Activated CD4-positive, alpha-beta memory T cell treated with anti-CD3 and anti-CD28 coated beads for 36 hours (primary cell): ENCODE results near the gene TENT4A. TPM values are rescaled to one million over a fixed set of nuclear protein-coding genes. Genes with fewer than 3 reads are reported as not detected.

ENCODE experiments used
- CTCF ChIA-PET: fragments of 350-600 bp; sonication (Branson Sonifier 250); formaldehyde crosslinking; loops from one replicate; lab custom pipeline; 2021; ENCODE audit warnings: antibody characterized with exemption, inconsistent platforms; lab: Charles Lee
- POLR2A ChIA-PET: fragments of 350-600 bp; sonication (Branson Sonifier 250); formaldehyde crosslinking; loops from one replicate; lab custom pipeline; 2021; ENCODE audit warnings: antibody characterized with exemption; lab: Charles Lee
- DNase-seq: peaks from one replicate; pipeline ENCODE4 v3.0.0-alpha.2; 2020
- H3K27ac Mint-ChIP-seq: one replicate; pipeline ENCODE4 v1.8.0; 2021; ENCODE audit warnings: mixed read lengths
- H3K27me3 Mint-ChIP-seq: one replicate; pipeline ENCODE4 v1.8.0; 2021; ENCODE audit warnings: mixed read lengths
- H3K36me3 Mint-ChIP-seq: one replicate; pipeline ENCODE4 v1.8.0; 2021; ENCODE audit warnings: mixed read lengths
- H3K4me1 Mint-ChIP-seq: one replicate; pipeline ENCODE4 v1.8.0; 2021; ENCODE audit warnings: low read depth, mixed read lengths
- H3K4me3 Mint-ChIP-seq: one replicate; pipeline ENCODE4 v1.8.0; 2021; ENCODE audit warnings: mild to moderate bottlenecking, mixed read lengths
- H3K9me3 Mint-ChIP-seq: one replicate; pipeline ENCODE4 v1.8.0; 2021; ENCODE audit warnings: mixed read lengths
- intact Hi-C: fragments of 100-400 bp; cut with micrococcal nuclease; formaldehyde crosslinking; loops from one replicate; pipeline ENCODE4 v1.15.1; 2023
- total RNA-seq, 2 experiments: library from RNA; stranded (reverse); gene quantifications; one replicate each; pipeline ENCODE4 v1.2.3, GENCODE V29; 2021

TENT4A gene
- total RNA-seq, 2 experiments from 2014 or later: 26.6 to 29.2 TPM

GRCh38 chr5:6728795-6729183, 15.6 kb downstream of the TENT4A start:
- Mint-ChIP-seq H3K9me3 (no peaks in the 10 kb centered on the region), H3K4me1 (peaks cover 91% of the 10 kb centered on the region), H3K27me3 (no peaks in the 10 kb centered on the region), H3K27ac (peak overlapping the region; percentile 71), H3K36me3 (peaks cover 24% of the 10 kb centered on the region), H3K4me3 (no peak overlapping the region)
- POLR2A ChIA-PET: interaction anchor here (1.1 to 2.0 kb wide), 3 partner anchors 17 to 1141 kb away, joined by 3 to 8 read pairs (median 5); partner anchors contain the start of genes NSUN2, SRD5A1 and TENT4A
- CTCF ChIA-PET: interaction anchor here (1.4 to 2.3 kb wide), 2 partner anchors 12 to 16 kb away, joined by 3 to 11 read pairs; no protein-coding TSS in a partner anchor
- intact Hi-C loops: loop anchor here (2.0 kb wide), 1 partner anchor 14 kb away; no protein-coding TSS in a partner anchor
- no peak for DNase-seq

GRCh38 chr5:6729386-6730310, 16.4 kb downstream of the TENT4A start:
- Mint-ChIP-seq H3K27ac (peak overlapping the region; percentile 71), H3K27me3 (no peaks in the 10 kb centered on the region), H3K4me1 (peaks cover 86% of the 10 kb centered on the region), H3K36me3 (peaks cover 19% of the 10 kb centered on the region), H3K4me3 (peak overlapping the region; percentile 16), H3K9me3 (no peaks in the 10 kb centered on the region)
- intact Hi-C loops: loop anchor here (2.0 to 10.0 kb wide), 2 partner anchors 15 to 235 kb away; no protein-coding TSS in a partner anchor
- POLR2A ChIA-PET: interaction anchor here (1.1 to 2.0 kb wide), 3 partner anchors 17 to 1140 kb away, joined by 3 to 8 read pairs (median 5); partner anchors contain the start of genes NSUN2, SRD5A1 and TENT4A
- CTCF ChIA-PET: interaction anchor here (1.6 to 2.3 kb wide), 2 partner anchors 15 to 96 kb away, joined by 4 to 11 read pairs; partner anchors contain the start of genes NSUN2 and SRD5A1
- peak; percentile 74 for DNase-seq

- POLR2A ChIA-PET: interaction anchor here (2.0 kb wide), 1 partner anchor 18 kb away, joined by 8 read pairs; the partner anchor contains the start of gene TENT4A
- CTCF ChIA-PET: interaction anchor here (1.6 kb wide), 1 partner anchor 97 kb away, joined by 4 read pairs; the partner anchor contains the start of genes NSUN2 and SRD5A1
- peak; percentile 36 for DNase-seq
- peaks cover 18% of the 10 kb centered on the region for H3K36me3 Mint-ChIP-seq
- no peaks in the 10 kb centered on the region for H3K9me3 Mint-ChIP-seq
- no peak overlapping the region for H3K4me3 Mint-ChIP-seq
- intact Hi-C loops: loop anchor here (10.0 kb wide), 1 partner anchor 236 kb away; no protein-coding TSS in a partner anchor
- H3K27ac Mint-ChIP-seq: no peak overlapping the region
- H3K4me1 Mint-ChIP-seq: peaks cover 88% of the 10 kb centered on the region
- no peaks in the 10 kb centered on the region for H3K27me3 Mint-ChIP-seq
Observed at GRCh38 chr5:6730407-6730806, 17.2 kb downstream of the TENT4A start.

- Mint-ChIP-seq H3K27me3 (no peaks in the 10 kb centered on the region), H3K36me3 (peaks cover 15% of the 10 kb centered on the region), H3K9me3 (no peaks in the 10 kb centered on the region), H3K4me3 (no peak overlapping the region), H3K4me1 (peaks cover 88% of the 10 kb centered on the region), H3K27ac (no peak overlapping the region)
- intact Hi-C loops: loop anchor here (10.0 kb wide), 1 partner anchor 236 kb away; no protein-coding TSS in a partner anchor
- ChIA-PET CTCF (interaction anchor here (1.6 kb wide), 1 partner anchor 97 kb away, joined by 4 read pairs; the partner anchor contains the start of genes NSUN2 and SRD5A1), POLR2A (no interaction called here)
- no peak for DNase-seq
Observed at GRCh38 chr5:6730807-6731206, 17.6 kb downstream of the TENT4A start.

DNA sequence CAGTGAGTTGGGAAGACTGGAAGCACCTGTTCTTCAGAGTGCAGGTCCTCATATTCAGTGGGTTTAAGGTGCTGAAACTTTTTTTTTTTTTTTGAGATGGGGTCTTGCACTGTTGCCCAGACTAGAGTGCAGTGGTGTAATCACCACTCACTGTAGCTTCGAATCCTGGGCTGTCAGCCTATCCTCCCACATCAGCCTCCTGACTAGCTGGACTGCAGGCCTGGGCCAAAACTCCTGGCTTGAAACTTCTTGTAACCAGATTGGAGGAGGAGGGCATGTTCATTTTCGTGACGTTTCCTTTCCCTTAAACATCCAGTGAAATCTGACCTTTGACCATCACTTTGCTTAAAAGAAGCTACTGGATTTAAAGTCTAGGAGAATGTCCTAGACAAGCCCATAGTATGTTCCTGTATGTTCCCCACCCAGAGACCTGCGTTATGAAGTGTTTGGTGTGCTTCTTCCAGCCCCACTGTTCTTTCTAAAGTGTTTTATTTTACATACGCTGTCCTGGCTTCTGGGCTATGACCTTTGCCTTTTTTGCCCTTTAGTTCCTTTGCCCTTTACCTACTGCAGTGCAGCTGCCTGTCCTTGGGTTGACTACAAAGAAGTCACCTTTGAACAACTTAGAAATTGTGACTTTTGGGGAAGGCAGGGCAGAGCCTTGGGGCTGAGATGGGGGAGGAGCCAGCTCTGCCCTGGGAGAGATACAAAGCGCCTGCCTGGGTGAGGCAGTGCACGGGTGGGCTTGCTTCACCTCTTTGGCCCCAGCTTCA, 18.4 kb downstream of the TENT4A start:
- ChIA-PET CTCF (interaction anchor here (1.1 kb wide), 1 partner anchor 14 kb away, joined by 6 read pairs; no protein-coding TSS in a partner anchor), POLR2A (no interaction called here)
- Mint-ChIP-seq H3K9me3 (no peaks in the 10 kb centered on the region), H3K27me3 (no peaks in the 10 kb centered on the region), H3K27ac (no peak overlapping the region), H3K36me3 (peaks cover 12% of the 10 kb centered on the region), H3K4me3 (no peak overlapping the region), H3K4me1 (peaks cover 89% of the 10 kb centered on the region)
- intact Hi-C loops: loop anchor here (10.0 kb wide), 1 partner anchor 237 kb away; no protein-coding TSS in a partner anchor
- no peak for DNase-seq

DNA sequence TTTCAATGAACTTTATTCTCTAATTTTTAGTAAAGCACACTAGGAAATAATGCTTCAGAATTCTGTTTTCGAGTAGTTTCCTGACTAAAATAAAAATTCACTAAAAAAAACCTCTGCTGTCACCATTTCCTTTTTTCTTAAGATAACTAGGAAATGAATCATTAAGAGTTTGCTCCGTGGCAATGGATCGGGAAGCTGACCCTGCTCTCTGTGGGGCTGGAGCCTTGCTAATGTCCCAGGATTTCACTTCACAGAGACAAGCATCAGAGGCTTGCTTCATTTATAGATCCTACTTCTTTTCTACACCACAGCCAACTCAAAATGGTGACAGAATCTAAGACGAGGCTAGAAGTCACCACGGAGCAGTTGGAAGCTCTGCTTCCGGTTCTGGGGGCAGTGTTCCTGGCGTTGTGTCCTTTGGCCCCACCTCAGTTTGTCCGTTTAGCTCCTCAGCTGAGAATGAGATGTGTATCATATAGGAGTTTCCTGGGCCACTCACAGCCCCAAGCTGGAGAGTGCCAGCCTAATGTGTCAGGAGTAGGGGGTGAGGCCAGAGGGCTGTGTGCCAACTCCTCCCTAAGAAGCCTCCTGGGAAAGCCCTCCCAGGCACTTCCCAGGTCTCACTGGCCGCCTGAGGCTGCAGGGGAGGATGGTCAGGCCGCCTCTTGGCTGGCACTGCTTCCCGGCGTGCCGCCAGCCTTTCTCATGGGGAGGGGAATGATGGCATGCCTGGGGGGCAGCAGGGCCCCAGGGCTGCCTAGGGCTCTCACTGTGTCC, 19.6 kb downstream of the TENT4A start:
- intact Hi-C loops: loop anchor here (10.0 kb wide), 1 partner anchor 238 kb away; no protein-coding TSS in a partner anchor
- CTCF ChIA-PET: interaction anchor here (0.7 to 1.1 kb wide), 2 partner anchors 13 to 33 kb away, joined by 3 to 6 read pairs; no protein-coding TSS in a partner anchor
- Mint-ChIP-seq H3K4me1 (peaks cover 88% of the 10 kb centered on the region), H3K4me3 (no peak overlapping the region), H3K36me3 (peaks cover 20% of the 10 kb centered on the region), H3K27ac (peak overlapping the region; percentile 47), H3K27me3 (no peaks in the 10 kb centered on the region), H3K9me3 (no peaks in the 10 kb centered on the region)
- POLR2A ChIA-PET: no interaction called here
- DNase-seq: no peak

- H3K36me3 Mint-ChIP-seq: peaks cover 23% of the 10 kb centered on the region
- peaks cover 86% of the 10 kb centered on the region for H3K4me1 Mint-ChIP-seq
- no peaks in the 10 kb centered on the region for H3K27me3 Mint-ChIP-seq
- DNase-seq: no peak
- CTCF ChIA-PET: interaction anchor here (0.7 kb wide), 1 partner anchor 32 kb away, joined by 3 read pairs; no protein-coding TSS in a partner anchor
- H3K4me3 Mint-ChIP-seq: no peak overlapping the region
- H3K27ac Mint-ChIP-seq: peak overlapping the region; percentile 47
- POLR2A ChIA-PET: no interaction called here
- intact Hi-C loops: loop anchor here (10.0 kb wide), 1 partner anchor 239 kb away; no protein-coding TSS in a partner anchor
- no peaks in the 10 kb centered on the region for H3K9me3 Mint-ChIP-seq
Observed at GRCh38 chr5:6733411-6734242, 20.4 kb downstream of the TENT4A start.

GRCh38 chr5:6734243-6734700, 21.0 kb downstream of the TENT4A start:
- intact Hi-C loops: loop anchor here (10.0 kb wide), 1 partner anchor 239 kb away; no protein-coding TSS in a partner anchor
- no peak for DNase-seq
- peaks cover 82% of the 10 kb centered on the region for H3K4me1 Mint-ChIP-seq
- no peaks in the 10 kb centered on the region for H3K9me3 Mint-ChIP-seq
- H3K4me3 Mint-ChIP-seq: no peak overlapping the region
- CTCF ChIA-PET: no interaction called here
- H3K36me3 Mint-ChIP-seq: peaks cover 26% of the 10 kb centered on the region
- H3K27ac Mint-ChIP-seq: peak overlapping the region; percentile 64
- no peaks in the 10 kb centered on the region for H3K27me3 Mint-ChIP-seq
- POLR2A ChIA-PET: no interaction called here

DNA sequence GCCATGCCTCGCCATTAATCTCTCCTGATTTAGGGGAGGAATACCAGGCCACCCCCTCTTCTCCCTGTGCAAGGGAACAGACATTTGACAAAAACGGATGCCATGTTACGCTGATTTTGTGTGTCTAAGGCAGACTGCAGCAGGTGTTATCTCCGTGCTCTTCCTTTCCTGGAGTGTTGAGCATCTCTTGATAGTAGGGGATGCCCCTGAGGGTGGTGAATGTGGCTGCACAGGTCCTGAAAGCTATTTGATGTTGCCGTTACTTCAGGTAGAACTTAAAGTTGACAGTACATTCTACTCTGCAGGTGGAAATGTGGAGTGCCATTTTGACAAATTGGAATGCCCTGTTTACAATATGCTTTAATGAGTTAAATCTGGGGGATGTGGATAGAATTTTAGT, 21.5 kb downstream of the TENT4A start:
- H3K27me3 Mint-ChIP-seq: no peaks in the 10 kb centered on the region
- POLR2A ChIA-PET: interaction anchor here (1.2 kb wide), 1 partner anchor 22 kb away, joined by 4 read pairs; the partner anchor contains the start of gene TENT4A
- H3K4me1 Mint-ChIP-seq: peaks cover 77% of the 10 kb centered on the region
- CTCF ChIA-PET: no interaction called here
- H3K36me3 Mint-ChIP-seq: peaks cover 26% of the 10 kb centered on the region
- intact Hi-C loops: loop anchor here (10.0 kb wide), 1 partner anchor 240 kb away; no protein-coding TSS in a partner anchor
- no peaks in the 10 kb centered on the region for H3K9me3 Mint-ChIP-seq
- peak overlapping the region; percentile 64 for H3K27ac Mint-ChIP-seq
- no peak for DNase-seq
- H3K4me3 Mint-ChIP-seq: no peak overlapping the region
